ENCODE measurements around the gene TIFAB.

GRCh38 chr5:135493406-135494180 is 41.4 kb upstream of the TIFAB start:
- no peak for TF ChIP-seq CSDC2 (CRISPR knock-in tag; IDR thresholded peaks at IDR 0.05)
- no peak for TF ChIP-seq ZC3H10 (CRISPR knock-in tag; IDR thresholded peaks at IDR 0.05)
- no peak for TF ChIP-seq RARB (CRISPR knock-in tag; IDR thresholded peaks at IDR 0.05)
- no peak for TF ChIP-seq CSRNP3 (CRISPR knock-in tag; IDR thresholded peaks at IDR 0.05)
- TF ChIP-seq TCF4 (CRISPR knock-in tag; IDR thresholded peaks at IDR 0.05; ENCODE audit: borderline replicate concordance), result no peak
- TF ChIP-seq ZNF565 (CRISPR knock-in tag; conservative IDR thresholded peaks at IDR 0.05; ENCODE audit: low read depth), result no peak
- no peak for TF ChIP-seq ZFP3 (CRISPR knock-in tag; IDR thresholded peaks at IDR 0.05)
- TF ChIP-seq PPARA (CRISPR knock-in tag; IDR thresholded peaks at IDR 0.05; ENCODE audit: borderline replicate concordance), result no peak
- no peak for TF ChIP-seq CREB5 (CRISPR knock-in tag; IDR thresholded peaks at IDR 0.05; ENCODE audit: low read depth)
- no peak for TF ChIP-seq SNAI2 (CRISPR knock-in tag; IDR thresholded peaks at IDR 0.05)
- TF ChIP-seq ISL1 (CRISPR knock-in tag; IDR thresholded peaks at IDR 0.05), result no peak
- TF ChIP-seq TSHZ2 (CRISPR knock-in tag; IDR thresholded peaks at IDR 0.05), result no peak
- TF ChIP-seq OSR1 (CRISPR knock-in tag; IDR thresholded peaks at IDR 0.05), result no peak
- TF ChIP-seq PATZ1 (CRISPR knock-in tag; IDR thresholded peaks at IDR 0.05; ENCODE audit: borderline replicate concordance), result no peak
